ENCODE data around the gene TSPAN18.

The TSPAN18 gene, protein sequence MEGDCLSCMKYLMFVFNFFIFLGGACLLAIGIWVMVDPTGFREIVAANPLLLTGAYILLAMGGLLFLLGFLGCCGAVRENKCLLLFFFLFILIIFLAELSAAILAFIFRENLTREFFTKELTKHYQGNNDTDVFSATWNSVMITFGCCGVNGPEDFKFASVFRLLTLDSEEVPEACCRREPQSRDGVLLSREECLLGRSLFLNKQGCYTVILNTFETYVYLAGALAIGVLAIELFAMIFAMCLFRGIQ

GRCh38 chr11:44726283-44727113 lies at the start of gene TSPAN18:
TSS of gene TSPAN18 (plus strand) at chr11:44726962. CDS start at chr11:44906417, 179,455 bp downstream.
- DNase-seq, result no peak

GRCh38 chr11:44680982-44681597 lies 45.7 kb upstream of the TSPAN18 start:
- DNase-seq, result no peak

DNA sequence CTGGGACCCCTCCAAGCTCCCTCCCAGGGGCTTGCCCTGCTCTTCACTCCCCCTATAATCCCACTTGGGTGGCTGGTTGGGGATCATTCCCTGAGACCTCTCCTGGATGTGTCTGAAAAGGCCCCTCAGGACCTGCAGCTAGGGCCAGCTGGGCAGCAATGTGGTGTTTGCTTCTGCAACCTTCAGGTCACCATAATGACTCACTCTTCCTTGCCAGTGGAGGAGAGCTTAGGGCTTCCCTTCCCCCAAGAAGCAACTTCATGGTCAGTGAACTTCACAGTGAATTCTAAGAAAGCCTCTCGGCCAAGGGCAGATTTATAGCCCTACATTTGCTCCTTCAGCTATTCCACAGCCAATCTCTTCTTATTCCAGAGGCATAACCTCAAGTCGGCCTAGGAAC lies 45.1 kb upstream of the TSPAN18 start:
- no peak for DNase-seq

GRCh38 chr11:44684859-44685281 lies 41.9 kb upstream of the TSPAN18 start:
- no peak for DNase-seq

GRCh38 chr11:44687388-44687787 lies 39.4 kb upstream of the TSPAN18 start:
- DNase-seq, result no peak

GRCh38 chr11:44689265-44689664 lies 37.5 kb upstream of the TSPAN18 start:
- no peak for DNase-seq

- no peak for DNase-seq
Measured at GRCh38 chr11:44690651-44691050, 36.1 kb upstream of the TSPAN18 start.

DNA sequence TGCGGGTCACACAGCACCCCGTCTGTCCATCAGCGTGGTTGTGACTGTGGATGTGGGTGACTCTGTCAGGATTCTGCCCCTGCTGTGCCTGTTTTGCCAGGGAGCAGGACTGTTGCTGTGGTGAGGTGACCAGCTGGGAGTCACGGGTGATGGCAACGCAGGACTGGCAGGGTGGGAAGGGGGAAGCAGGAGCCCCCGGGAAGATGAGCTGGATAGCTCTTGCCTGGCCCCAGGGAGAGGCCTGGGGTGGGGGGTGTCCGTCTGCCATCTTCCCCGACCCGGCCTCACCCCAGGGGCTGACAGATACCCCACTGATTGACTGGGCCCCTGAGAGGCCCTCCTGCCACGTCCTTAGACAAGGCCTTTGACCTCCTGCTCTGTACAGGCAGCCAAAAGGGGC lies 34.3 kb upstream of the TSPAN18 start:
- no peak for DNase-seq

DNA sequence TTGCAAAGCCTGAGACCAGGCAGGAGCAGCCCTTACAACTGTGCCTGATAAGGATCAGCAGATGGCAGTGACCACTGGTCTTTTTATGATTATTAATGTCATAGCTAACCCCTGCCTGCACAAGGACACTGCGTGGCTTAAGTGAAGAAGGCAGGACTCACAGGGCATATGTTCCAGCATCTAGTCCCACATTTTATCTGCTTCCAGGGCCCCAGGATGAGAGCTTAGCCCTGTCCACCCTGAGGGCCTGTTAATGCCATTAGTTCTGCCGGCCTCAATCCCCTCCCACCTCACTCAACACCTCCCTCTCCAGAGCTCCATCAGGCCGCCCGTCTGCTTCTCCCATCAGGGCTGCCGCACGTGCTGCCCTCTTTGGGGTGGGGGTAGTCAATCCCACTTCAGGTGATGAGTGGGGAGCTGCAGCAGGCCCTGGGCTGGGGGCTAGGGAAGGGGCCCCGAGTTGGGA lies 33.1 kb upstream of the TSPAN18 start:
- DNase-seq, result no peak

- no peak for DNase-seq
Measured at GRCh38 chr11:44694443-44694842, 32.3 kb upstream of the TSPAN18 start.

- DNase-seq, result no peak
Measured at GRCh38 chr11:44695169-44695833, 31.5 kb upstream of the TSPAN18 start.

GRCh38 chr11:44698252-44698912 lies 28.4 kb upstream of the TSPAN18 start:
- no peak for DNase-seq

DNA sequence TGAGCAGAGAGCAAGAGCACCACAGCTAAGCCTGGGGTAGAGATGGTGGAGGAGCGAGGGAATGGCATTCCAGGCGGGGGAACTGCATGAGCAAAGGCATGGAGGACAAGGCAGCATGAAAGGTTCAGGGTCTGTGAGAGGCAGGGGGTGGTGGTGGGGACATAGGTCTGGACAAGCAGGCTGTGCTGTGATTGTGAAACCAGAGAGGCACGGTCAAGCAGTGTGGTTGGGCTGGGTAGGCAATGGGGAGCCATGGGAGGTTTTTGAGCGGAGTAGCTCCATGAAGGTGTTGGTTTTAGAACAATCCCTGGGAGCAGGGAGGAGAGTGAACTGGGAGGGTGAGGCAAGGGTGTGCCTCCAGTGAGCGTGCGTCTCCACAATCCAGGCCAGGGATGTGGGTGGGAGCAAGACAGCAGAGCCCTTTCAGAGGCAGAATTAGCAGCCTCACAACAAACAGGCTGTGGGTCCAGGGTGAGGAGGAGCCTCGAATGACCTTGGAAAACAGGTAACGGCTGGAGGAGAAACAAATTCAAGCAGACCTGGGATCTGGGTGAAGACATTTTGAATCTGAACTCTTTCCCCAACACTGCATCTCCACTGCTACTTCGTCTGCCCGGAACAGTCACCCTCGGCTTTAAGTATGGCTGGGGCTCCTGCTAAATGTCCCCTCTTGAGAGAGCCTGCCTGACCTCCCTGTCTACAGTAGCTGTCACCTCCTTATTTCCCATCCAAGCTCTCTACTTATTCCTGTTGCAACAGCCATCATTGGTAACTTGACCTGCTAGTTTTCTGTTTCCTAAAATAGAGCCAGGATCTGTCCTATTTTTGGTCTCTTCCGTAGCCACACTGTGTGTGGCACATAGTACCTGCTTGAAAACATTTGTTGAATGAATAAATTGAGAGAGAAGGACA lies 27.0 kb upstream of the TSPAN18 start:
- DNase-seq, result no peak

- DNase-seq, result no peak
Measured at GRCh38 chr11:44701276-44701675, 25.5 kb upstream of the TSPAN18 start.

- no peak for DNase-seq
Measured at GRCh38 chr11:44702889-44703288, 23.9 kb upstream of the TSPAN18 start.

- DNase-seq, result no peak
Measured at GRCh38 chr11:44707094-44707493, 19.7 kb upstream of the TSPAN18 start.

- no peak for DNase-seq
Measured at GRCh38 chr11:44708009-44708408, 18.8 kb upstream of the TSPAN18 start.

GRCh38 chr11:44708523-44709280 lies 18.1 kb upstream of the TSPAN18 start:
- DNase-seq, result no peak

- DNase-seq, result no peak
Measured at GRCh38 chr11:44709281-44709562, 17.5 kb upstream of the TSPAN18 start.

DNA sequence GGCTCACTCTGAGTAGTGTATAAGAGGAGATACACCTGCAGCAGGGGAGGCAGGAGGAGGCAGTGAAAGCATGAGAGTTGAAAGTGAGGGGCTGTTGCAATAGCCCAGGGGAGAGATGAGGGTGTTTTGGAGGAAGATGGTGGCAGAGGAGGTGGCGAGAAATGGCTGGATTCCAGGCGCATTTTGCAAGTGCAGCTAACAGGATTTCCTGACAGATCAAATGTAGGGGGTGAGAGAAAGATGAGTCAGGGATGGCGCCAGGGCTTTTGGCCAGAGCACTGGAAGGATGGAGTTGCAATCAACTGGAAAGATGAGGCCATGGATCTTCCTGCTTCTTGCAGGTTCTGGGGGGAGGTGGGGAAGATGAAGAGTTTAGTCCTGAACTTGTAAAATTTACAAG lies 16.8 kb upstream of the TSPAN18 start:
- DNase-seq, result no peak
